WTC11 (cell line): ENCODE results near the gene DNAH14. TPM values are rescaled to one million over a fixed set of nuclear protein-coding genes. Genes with fewer than 3 reads are reported as not detected.

Experiments used
- ATAC-seq: fragments of 200-7000 bp; cut with Tn5 transposase; 2 replicates; pipeline ENCODE4 v1.10.0; 2021; ENCODE audit warnings: mild to moderate bottlenecking, moderate library complexity
- CTCF ChIA-PET: fragments of 300-600 bp; sonication (Branson Sonifier 250); formaldehyde crosslinking; loops from one replicate; lab custom pipeline; 2021; ENCODE audit warnings: antibody characterized with exemption; lab: Charles Lee
- POLR2A ChIA-PET: fragments of 350-600 bp; sonication (Branson Sonifier 250); formaldehyde crosslinking; loops from one replicate; lab custom pipeline; 2021; ENCODE audit warnings: antibody characterized with exemption; lab: Charles Lee
- DNase-seq: peaks from one replicate; pipeline ENCODE4 v3.0.0; 2021; ENCODE audit warnings: low spot score
- H3K27ac Mint-ChIP-seq: 2 replicates; pipeline ENCODE4 v1.8.0; 2021; ENCODE audit warnings: mixed read lengths
- H3K27me3 Mint-ChIP-seq: 2 replicates; pipeline ENCODE4 v1.8.0; 2021; ENCODE audit warnings: low read depth, mild to moderate bottlenecking, moderate library complexity, mixed read lengths
- H3K36me3 Mint-ChIP-seq: 2 replicates; pipeline ENCODE4 v1.8.0; 2021; ENCODE audit warnings: mixed read lengths
- H3K4me1 Mint-ChIP-seq: 2 replicates; pipeline ENCODE4 v1.8.0; 2022; ENCODE audit warnings: mixed read lengths
- H3K4me3 Mint-ChIP-seq: 2 replicates; pipeline ENCODE4 v1.8.0; 2021; ENCODE audit warnings: mild to moderate bottlenecking, moderate library complexity, mixed read lengths
- H3K9me3 Mint-ChIP-seq: 2 replicates; pipeline ENCODE4 v1.8.0; 2021; ENCODE audit warnings: mixed read lengths
- FOXP1 ChIP-seq: sonication (generic); formaldehyde crosslinking; IDR thresholded peaks from 2 replicates; pipeline ENCODE4 v1.8.0; 2022; ENCODE audit warnings: missing genetic modification reagents, mild to moderate bottlenecking, moderate library complexity, borderline replicate concordance
- MYBL2 ChIP-seq: sonication (generic); formaldehyde crosslinking; IDR thresholded peaks from 2 replicates; pipeline ENCODE4 v1.8.1; 2023; ENCODE audit warnings: mild to moderate bottlenecking, moderate library complexity, missing genetic modification reagents
- PRRX2 ChIP-seq: fragments of 250-450 bp; sonication (Bioruptor Pico); IDR thresholded peaks from 2 replicates; pipeline ENCODE4 v1.8.0; 2021; ENCODE audit warnings: mild to moderate bottlenecking
- SMAD4 ChIP-seq: sonication (generic); formaldehyde crosslinking; IDR thresholded peaks from 2 replicates; pipeline ENCODE4 v1.8.0; 2022; ENCODE audit warnings: mild to moderate bottlenecking, missing genetic modification reagents
- SP1 ChIP-seq: sonication (generic); formaldehyde crosslinking; conservative IDR thresholded peaks from 2 replicates; pipeline ENCODE4 v1.8.1; 2022; ENCODE audit warnings: missing genetic modification reagents
- ZNF219 ChIP-seq: sonication (generic); formaldehyde crosslinking; IDR thresholded peaks from 2 replicates; pipeline ENCODE4 v1.8.0; 2023; ENCODE audit warnings: missing genetic modification reagents, mild to moderate bottlenecking, borderline replicate concordance
- total RNA-seq: library from RNA; stranded (reverse); gene quantifications from 3 replicates; pipeline ENCODE4 v1.2.3, GENCODE V29; 2021
- TF ChIP-seq, protein P1 (sequence below): sonication (generic); formaldehyde crosslinking; IDR thresholded peaks from 2 replicates; pipeline ENCODE4 v1.8.0; 2023; ENCODE audit warnings: missing genetic modification reagents, mild to moderate bottlenecking, borderline replicate concordance
- TF ChIP-seq, protein P2 (sequence below): sonication (generic); formaldehyde crosslinking; IDR thresholded peaks from 2 replicates; pipeline ENCODE4 v1.8.0; 2022; ENCODE audit warnings: mild to moderate bottlenecking, missing genetic modification reagents
- TF ChIP-seq, protein P3 (sequence below): sonication (generic); formaldehyde crosslinking; IDR thresholded peaks from 2 replicates; pipeline ENCODE4 v1.8.1; 2022; ENCODE audit warnings: mild to moderate bottlenecking, moderate library complexity, missing genetic modification reagents
- TF ChIP-seq, protein P4 (sequence below): sonication (generic); formaldehyde crosslinking; IDR thresholded peaks from 2 replicates; pipeline ENCODE4 v1.8.1; 2023; ENCODE audit warnings: mild to moderate bottlenecking, moderate library complexity, missing genetic modification reagents

Gene DNAH14
- total RNA-seq, 1 experiment from 2014 or later, result 34.1 TPM

DNA sequence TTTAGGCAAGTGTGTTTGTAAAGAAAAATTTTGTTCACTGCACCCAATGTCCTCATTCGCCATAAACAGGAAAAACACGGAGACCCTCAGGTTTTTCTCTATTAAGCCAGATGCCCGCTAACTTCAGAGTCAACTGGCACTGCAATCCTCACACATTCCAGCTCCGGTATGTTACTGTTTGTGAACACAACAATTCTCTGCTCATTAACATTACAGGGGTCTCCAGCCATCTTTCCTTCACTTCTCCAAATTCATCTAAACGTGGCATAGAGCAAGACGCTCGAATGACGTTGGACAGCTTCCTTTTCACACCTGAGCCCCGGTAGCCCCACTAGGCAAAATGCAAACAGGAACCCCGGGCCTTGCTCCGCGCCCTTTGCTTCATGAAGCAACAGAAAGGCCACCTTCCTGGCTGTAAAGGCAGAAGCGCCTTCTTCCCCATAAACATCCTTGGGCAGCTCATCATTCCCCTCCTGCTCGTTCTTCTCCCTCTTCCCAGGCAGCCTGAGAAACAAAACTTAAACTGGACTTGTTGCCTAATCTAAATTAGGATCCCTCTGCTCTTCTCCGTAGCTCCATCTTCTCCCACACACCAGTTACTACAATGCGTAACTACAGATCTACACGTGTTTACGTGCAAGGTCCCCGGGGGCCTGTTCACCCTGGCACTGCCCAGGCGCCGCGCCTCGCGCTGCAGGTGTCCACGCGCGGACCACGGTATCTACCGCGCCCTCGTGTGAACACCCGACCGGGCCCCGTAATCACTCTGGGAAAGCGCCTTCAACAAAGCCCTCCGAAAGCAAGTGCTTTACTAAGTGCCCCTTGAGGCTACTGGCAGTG lies 497.1 kb downstream of the DNAH14 start (continued):
- TF ChIP-seq, protein P1, sequence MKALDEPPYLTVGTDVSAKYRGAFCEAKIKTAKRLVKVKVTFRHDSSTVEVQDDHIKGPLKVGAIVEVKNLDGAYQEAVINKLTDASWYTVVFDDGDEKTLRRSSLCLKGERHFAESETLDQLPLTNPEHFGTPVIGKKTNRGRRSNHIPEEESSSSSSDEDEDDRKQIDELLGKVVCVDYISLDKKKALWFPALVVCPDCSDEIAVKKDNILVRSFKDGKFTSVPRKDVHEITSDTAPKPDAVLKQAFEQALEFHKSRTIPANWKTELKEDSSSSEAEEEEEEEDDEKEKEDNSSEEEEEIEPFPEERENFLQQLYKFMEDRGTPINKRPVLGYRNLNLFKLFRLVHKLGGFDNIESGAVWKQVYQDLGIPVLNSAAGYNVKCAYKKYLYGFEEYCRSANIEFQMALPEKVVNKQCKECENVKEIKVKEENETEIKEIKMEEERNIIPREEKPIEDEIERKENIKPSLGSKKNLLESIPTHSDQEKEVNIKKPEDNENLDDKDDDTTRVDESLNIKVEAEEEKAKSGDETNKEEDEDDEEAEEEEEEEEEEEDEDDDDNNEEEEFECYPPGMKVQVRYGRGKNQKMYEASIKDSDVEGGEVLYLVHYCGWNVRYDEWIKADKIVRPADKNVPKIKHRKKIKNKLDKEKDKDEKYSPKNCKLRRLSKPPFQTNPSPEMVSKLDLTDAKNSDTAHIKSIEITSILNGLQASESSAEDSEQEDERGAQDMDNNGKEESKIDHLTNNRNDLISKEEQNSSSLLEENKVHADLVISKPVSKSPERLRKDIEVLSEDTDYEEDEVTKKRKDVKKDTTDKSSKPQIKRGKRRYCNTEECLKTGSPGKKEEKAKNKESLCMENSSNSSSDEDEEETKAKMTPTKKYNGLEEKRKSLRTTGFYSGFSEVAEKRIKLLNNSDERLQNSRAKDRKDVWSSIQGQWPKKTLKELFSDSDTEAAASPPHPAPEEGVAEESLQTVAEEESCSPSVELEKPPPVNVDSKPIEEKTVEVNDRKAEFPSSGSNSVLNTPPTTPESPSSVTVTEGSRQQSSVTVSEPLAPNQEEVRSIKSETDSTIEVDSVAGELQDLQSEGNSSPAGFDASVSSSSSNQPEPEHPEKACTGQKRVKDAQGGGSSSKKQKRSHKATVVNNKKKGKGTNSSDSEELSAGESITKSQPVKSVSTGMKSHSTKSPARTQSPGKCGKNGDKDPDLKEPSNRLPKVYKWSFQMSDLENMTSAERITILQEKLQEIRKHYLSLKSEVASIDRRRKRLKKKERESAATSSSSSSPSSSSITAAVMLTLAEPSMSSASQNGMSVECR (CRISPR knock-in tag), result peak; percentile 44
- TF ChIP-seq, all 79 proteins: peak for 5

DNA sequence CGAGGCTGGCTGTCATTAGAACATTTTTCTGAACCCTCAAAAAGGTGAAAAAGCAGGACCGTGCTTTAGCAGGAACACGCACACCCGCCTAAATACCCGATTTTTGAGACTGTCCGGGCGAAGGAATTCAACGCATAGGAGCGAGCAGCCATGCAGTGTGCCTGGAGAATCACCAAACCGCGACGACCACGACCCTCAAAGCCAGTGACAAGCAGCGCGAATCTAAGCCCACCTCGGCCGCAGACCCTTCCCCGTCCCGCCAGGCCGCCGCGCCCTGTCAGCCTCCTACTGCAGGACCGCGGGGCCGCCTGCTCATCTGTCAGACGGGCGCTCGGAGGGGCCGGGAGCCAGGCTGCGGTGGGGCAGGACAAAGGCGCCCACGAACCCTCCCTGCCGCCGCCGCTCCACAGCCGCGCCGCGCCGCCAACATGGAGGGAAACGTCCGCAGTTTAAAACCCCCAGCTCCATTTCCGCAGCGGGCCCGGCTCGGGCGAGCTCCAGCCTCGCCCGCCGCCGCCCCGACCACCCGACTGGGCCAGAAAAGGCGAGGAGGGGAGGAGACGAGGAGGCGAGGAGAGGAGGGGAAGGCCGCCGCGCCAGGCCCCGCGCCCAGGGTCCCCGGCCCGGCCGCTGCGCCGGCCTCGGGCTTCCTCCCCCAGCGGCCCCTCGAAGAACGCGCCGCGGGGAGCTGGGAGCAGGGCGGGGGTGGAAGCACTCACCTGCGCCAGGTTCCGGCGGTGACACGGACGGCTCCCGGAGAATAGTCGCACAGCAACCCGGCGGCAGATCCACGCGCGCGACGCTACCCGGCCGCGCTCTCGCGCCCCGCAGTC lies 498.0 kb downstream of the DNAH14 start, which contains the start of gene LBR:
LBR (minus strand) TSS at position 804 of the 833 bp plus-strand sequence. CDS start 3,963 bp downstream, outside the sequence.
- Mint-ChIP-seq H3K27me3 (peaks cover 37% of the 10 kb centered on the region), H3K27ac (peak within 1 kb of the TSS; percentile 80), H3K9me3 (peaks cover 18% of the 10 kb centered on the region), H3K4me3 (peak within 1 kb of the TSS; percentile 79), H3K36me3 (peaks cover 24% of the 10 kb centered on the region), H3K4me1 (peaks cover 55% of the 10 kb centered on the region)
- CTCF ChIA-PET, result interaction anchor here (1.2 to 1.6 kb wide), 2 partner anchors 16 to 47 kb away, joined by 4 to 5 read pairs; no protein-coding TSS in a partner anchor
- DNase-seq (no peak), ATAC-seq (peak; percentile 59)
- POLR2A ChIA-PET, result interaction anchor here (0.6 kb wide), 1 partner anchor 531 kb away, joined by 5 read pairs; no protein-coding TSS in a partner anchor
- TF ChIP-seq, protein P1 (CRISPR knock-in tag), result 0 out of 2 replicates have a peak, but pooled peaks have one; percentile 13
- TF ChIP-seq PRRX2 (no peak), ZNF219 (CRISPR knock-in tag) (0 out of 2 replicates have a peak, but pooled peaks have one; percentile 62), SP1 (CRISPR knock-in tag) (no peak), SMAD4 (CRISPR knock-in tag) (0 out of 2 replicates have a peak, but pooled peaks have one; percentile 24), FOXP1 (peak; percentile 9; the same call in 1 of the 2 replicates), MYBL2 (no peak)
- TF ChIP-seq, protein P2, sequence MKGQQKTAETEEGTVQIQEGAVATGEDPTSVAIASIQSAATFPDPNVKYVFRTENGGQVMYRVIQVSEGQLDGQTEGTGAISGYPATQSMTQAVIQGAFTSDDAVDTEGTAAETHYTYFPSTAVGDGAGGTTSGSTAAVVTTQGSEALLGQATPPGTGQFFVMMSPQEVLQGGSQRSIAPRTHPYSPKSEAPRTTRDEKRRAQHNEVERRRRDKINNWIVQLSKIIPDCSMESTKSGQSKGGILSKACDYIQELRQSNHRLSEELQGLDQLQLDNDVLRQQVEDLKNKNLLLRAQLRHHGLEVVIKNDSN (CRISPR knock-in tag), result 0 out of 2 replicates have a peak, but pooled peaks have one; percentile 4
- TF ChIP-seq, protein P3, sequence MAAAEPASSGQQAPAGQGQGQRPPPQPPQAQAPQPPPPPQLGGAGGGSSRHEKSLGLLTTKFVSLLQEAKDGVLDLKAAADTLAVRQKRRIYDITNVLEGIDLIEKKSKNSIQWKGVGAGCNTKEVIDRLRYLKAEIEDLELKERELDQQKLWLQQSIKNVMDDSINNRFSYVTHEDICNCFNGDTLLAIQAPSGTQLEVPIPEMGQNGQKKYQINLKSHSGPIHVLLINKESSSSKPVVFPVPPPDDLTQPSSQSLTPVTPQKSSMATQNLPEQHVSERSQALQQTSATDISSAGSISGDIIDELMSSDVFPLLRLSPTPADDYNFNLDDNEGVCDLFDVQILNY (CRISPR knock-in tag), result peak; percentile 45; the same call in 1 of the 2 replicates
- TF ChIP-seq, protein P4, sequence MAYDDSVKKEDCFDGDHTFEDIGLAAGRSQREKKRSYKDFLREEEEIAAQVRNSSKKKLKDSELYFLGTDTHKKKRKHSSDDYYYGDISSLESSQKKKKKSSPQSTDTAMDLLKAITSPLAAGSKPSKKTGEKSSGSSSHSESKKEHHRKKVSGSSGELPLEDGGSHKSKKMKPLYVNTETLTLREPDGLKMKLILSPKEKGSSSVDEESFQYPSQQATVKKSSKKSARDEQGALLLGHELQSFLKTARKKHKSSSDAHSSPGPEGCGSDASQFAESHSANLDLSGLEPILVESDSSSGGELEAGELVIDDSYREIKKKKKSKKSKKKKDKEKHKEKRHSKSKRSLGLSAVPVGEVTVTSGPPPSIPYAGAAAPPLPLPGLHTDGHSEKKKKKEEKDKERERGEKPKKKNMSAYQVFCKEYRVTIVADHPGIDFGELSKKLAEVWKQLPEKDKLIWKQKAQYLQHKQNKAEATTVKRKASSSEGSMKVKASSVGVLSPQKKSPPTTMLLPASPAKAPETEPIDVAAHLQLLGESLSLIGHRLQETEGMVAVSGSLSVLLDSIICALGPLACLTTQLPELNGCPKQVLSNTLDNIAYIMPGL (CRISPR knock-in tag), result peak; percentile 56
